ENCODE measurements around the gene VAV2.

- TF ChIP-seq POLR2A (IDR thresholded peaks at IDR 0.05): no peak
- no peak for TF ChIP-seq CTCF (IDR thresholded peaks at IDR 0.05)
These were observed 228.6 kb downstream of the VAV2 start for GRCh38 chr9:133763272-133764183.

Data from uterus (tissue), 2 donors.